Ascending aorta (tissue), 2 donors: ENCODE results near the gene DMBT1. TPM values are rescaled to one million over a fixed set of nuclear protein-coding genes. Genes with fewer than 3 reads are reported as not detected.
"Not testable (repeated sequence)": the region's sequence is repeated elsewhere in the genome, so short reads cannot be mapped to it uniquely, and the experiment has no call there.

Source experiments
- DNase-seq, 2 donors: peaks; one replicate each; pipeline ENCODE4 v3.0.0-alpha.2; 2019; ENCODE audit warnings: low spot score in 2 of 2
- H3K27ac ChIP-seq, 2 donors: fragments of 200-600 bp; sonication (generic); one replicate each; pipeline ENCODE4 v1.5.1; 2016 to 2017; ENCODE audit warnings: mild to moderate bottlenecking in 1 of 2
- H3K27me3 ChIP-seq: fragments of 200-600 bp; sonication (generic); one replicate; pipeline ENCODE4 v1.5.1; 2017
- H3K36me3 ChIP-seq, 2 donors: fragments of 200-600 bp; sonication (generic); one replicate each; pipeline ENCODE4 v1.5.1; 2016
- H3K4me1 ChIP-seq, 2 donors: fragments of 200-600 bp; sonication (generic); one replicate each; pipeline ENCODE4 v1.5.1; 2016 to 2017; ENCODE audit warnings: mild to moderate bottlenecking in 1 of 2
- H3K4me3 ChIP-seq, 2 donors: fragments of 200-600 bp; sonication (generic); one replicate each; pipeline ENCODE4 v1.5.1; 2016 to 2017; ENCODE audit warnings: mild to moderate bottlenecking in 1 of 2
- H3K9me3 ChIP-seq, 2 donors: fragments of 200-600 bp; sonication (generic); one replicate each; pipeline ENCODE4 v1.5.1; 2016
- CTCF ChIP-seq, 3 experiments: fragments of 200-600 bp in 2 of 3; fragments of 450-650 bp in 1 of 3; sonication (generic) in 2 of 3; IDR thresholded peaks; one replicate each; pipeline ENCODE4 v1.5.1; 2016 to 2019; ENCODE audit warnings: antibody characterized with exemption in 3 of 3, mild to moderate bottlenecking in 1 of 3, moderate library complexity in 1 of 3
- intact Hi-C: fragments of 100-400 bp; cut with DNase I; formaldehyde crosslinking; loops from one replicate; pipeline ENCODE4 v1.15.1; 2023
- total RNA-seq: library from RNA; depleted of rRNA; stranded (reverse); fragments of >200 nt; gene quantifications from one replicate; pipeline ENCODE4 v1.1.0, GENCODE V29; 2016

The DMBT1 gene
- total RNA-seq, 1 donor from 2014 or later: not detected

- no peak for DNase-seq
- H3K36me3 ChIP-seq: no peaks in the 10 kb centered on the region
- H3K27ac ChIP-seq: no peak overlapping the region
- H3K4me1 ChIP-seq: no peaks in the 10 kb centered on the region
- no peaks in the 10 kb centered on the region for H3K27me3 ChIP-seq
- H3K9me3 ChIP-seq: peaks cover 0 to 6% of the 10 kb centered on the region in 2 donors
- intact Hi-C loops: no loop called here
- no peak overlapping the region for H3K4me3 ChIP-seq
- TF ChIP-seq CTCF (IDR thresholded peaks at IDR 0.05): no peak
These were observed 16.8 kb downstream of the DMBT1 start for GRCh38 chr10:122577311-122577885.

DNA sequence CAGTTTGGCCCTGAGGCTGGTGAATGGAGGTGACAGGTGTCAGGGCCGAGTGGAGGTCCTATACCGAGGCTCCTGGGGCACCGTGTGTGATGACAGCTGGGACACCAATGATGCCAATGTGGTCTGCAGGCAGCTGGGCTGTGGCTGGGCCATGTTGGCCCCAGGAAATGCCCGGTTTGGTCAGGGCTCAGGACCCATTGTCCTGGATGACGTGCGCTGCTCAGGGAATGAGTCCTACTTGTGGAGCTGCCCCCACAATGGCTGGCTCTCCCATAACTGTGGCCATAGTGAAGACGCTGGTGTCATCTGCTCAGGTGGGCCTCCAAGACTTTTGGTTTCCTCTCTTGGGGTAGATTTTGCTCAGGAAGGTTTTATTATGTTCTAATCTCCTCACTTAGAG is 25.5 kb downstream of the DMBT1 start:
- DNase-seq, intact Hi-C loops: not testable (repeated sequence)

GRCh38 chr10:122587098-122587760 is 26.7 kb downstream of the DMBT1 start:
- H3K36me3 ChIP-seq: no peaks in the 10 kb centered on the region
- intact Hi-C loops: no loop called here
- H3K4me1 ChIP-seq: no peaks in the 10 kb centered on the region
- H3K9me3 ChIP-seq: no peaks in the 10 kb centered on the region
- no peaks in the 10 kb centered on the region for H3K27me3 ChIP-seq
- no peak for DNase-seq
- H3K4me3 ChIP-seq: no peak overlapping the region
- TF ChIP-seq CTCF (IDR thresholded peaks at IDR 0.05): no peak
- H3K27ac ChIP-seq: no peak overlapping the region

More for the DNA sequence above, 25.5 kb downstream of the DMBT1 start:
- H3K27ac ChIP-seq, H3K9me3 ChIP-seq, H3K36me3 ChIP-seq, H3K4me1 ChIP-seq, H3K27me3 ChIP-seq, H3K4me3 ChIP-seq: not testable (repeated sequence)

DNA sequence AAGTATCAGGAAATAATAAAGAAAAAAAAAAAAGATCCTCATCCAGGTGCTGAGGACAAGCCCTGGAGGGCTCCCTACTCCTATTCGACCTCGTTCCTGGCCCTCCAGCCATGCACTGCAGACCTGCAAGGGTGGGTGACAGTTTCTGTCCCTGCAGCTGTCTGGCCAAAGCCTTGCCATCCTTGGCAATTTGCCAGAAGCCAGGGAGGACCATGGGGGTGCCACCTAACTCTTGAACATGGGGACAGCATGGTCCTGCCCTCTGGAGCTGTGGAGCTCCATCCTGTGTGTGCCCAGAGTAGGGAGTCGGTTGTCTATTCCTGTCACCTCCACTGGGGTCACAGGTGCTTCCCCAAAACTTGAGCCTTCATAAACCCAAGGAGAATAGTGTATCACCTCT is 27.8 kb downstream of the DMBT1 start:
- intact Hi-C loops: no loop called here
- Histone ChIP-seq H3K27me3 (no peaks in the 10 kb centered on the region), H3K9me3 (no peaks in the 10 kb centered on the region), H3K4me1 (no peaks in the 10 kb centered on the region), H3K4me3 (no peak overlapping the region), H3K27ac (no peak overlapping the region), H3K36me3 (no peaks in the 10 kb centered on the region)
- TF ChIP-seq CTCF (IDR thresholded peaks at IDR 0.05): no peak
- DNase-seq: no peak

DNA sequence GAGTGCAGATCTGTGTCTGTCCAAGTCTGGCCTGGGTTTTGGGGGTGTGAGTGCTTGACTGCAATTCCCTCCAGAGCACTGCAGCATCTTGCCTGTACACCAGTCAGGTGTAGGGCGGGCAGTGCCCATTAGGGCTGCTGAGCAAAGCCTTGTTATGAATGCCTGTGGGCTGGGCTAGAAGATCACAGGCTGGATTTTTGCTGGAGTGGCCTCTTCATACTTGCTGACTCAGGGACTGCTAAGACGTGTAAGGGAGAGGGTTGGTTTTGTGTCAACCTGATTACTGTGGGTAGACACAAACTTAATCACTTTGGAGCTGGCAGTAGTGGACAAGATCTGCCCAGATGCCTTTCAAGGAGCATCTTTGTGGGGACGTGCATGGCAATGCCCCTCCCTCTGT is 29.6 kb downstream of the DMBT1 start:
- no peak overlapping the region for H3K27ac ChIP-seq
- intact Hi-C loops: no loop called here
- no peaks in the 10 kb centered on the region for H3K27me3 ChIP-seq

More for the DNA sequence above, 29.6 kb downstream of the DMBT1 start:
- no peaks in the 10 kb centered on the region for H3K9me3 ChIP-seq
- DNase-seq: no peak
- no peaks in the 10 kb centered on the region for H3K4me1 ChIP-seq
- no peak for TF ChIP-seq CTCF (IDR thresholded peaks at IDR 0.05)
- H3K4me3 ChIP-seq: no peak overlapping the region
- no peaks in the 10 kb centered on the region for H3K36me3 ChIP-seq
